Panc1 (cell line): ENCODE data around the gene ZNF683. TPM values are rescaled to one million over a fixed set of nuclear protein-coding genes. Genes with fewer than 3 reads are reported as not detected.

Experiments used
- ATAC-seq: fragments of 200-7000 bp; cut with Tn5 transposase; 2 replicates; pipeline ENCODE4 v1.9.1; 2020; ENCODE audit warnings: mild to moderate bottlenecking, moderate library complexity
- BruUV-seq: library from RNA; stranded (reverse); fragments of 400-500 nt; replicated peaks from 2 replicates; lab custom pipeline; 2021; lab: Mats Ljungman, UMichigan
- CTCF ChIA-PET: fragments of 300-600 bp; sonication (Branson Sonifier 250); formaldehyde crosslinking; loops from one replicate; lab custom pipeline; 2022; ENCODE audit warnings: antibody characterized with exemption; lab: Charles Lee
- POLR2A ChIA-PET: fragments of 300-600 bp; sonication (Branson Sonifier 250); formaldehyde crosslinking; loops from one replicate; lab custom pipeline; 2022; ENCODE audit warnings: antibody characterized with exemption; lab: Charles Lee
- DNase-seq: peaks from one replicate; pipeline ENCODE4 v3.0.0-alpha.2; 2010; ENCODE audit warnings: low read depth, low spot score
- H3K27ac ChIP-seq: 2 replicates; pipeline ENCODE4 v1.5.1; 2011; ENCODE audit warnings: mild to moderate bottlenecking, low read length, inconsistent platforms
- H3K27me3 ChIP-seq: fragments of 200-500 bp; sonication (Bioruptor generic); 2 replicates; pipeline ENCODE4 v1.6.0; 2014; ENCODE audit warnings: low read length, inconsistent platforms; ENCODE audit not compliant: control insufficient read depth, insufficient read depth
- H3K36me3 ChIP-seq: fragments of 200-500 bp; sonication (Bioruptor generic); 2 replicates; pipeline ENCODE4 v1.5.1; 2014; ENCODE audit warnings: inconsistent platforms, mild to moderate bottlenecking, low read length, moderate library complexity; ENCODE audit not compliant: control insufficient read depth, insufficient read depth
- H3K4me1 ChIP-seq: 2 replicates; pipeline ENCODE4 v1.5.1; 2011; ENCODE audit warnings: inconsistent platforms, mild to moderate bottlenecking, low read length, moderate library complexity; ENCODE audit not compliant: control insufficient read depth, insufficient read depth
- H3K4me3 ChIP-seq, 2 experiments: 2 replicates each; pipeline ENCODE4 v1.5.1; 2011 to 2012; ENCODE audit warnings: low read depth in 2 of 2, low read length in 2 of 2, mild to moderate bottlenecking in 2 of 2, inconsistent platforms in 1 of 2, moderate library complexity in 1 of 2
- H3K9me3 ChIP-seq: fragments of 200-500 bp; sonication (Bioruptor generic); 2 replicates; pipeline ENCODE4 v1.5.1; 2014; ENCODE audit warnings: low read depth, mild to moderate bottlenecking, inconsistent platforms, low read length, moderate library complexity; ENCODE audit not compliant: control insufficient read depth, insufficient read depth
- CTCF ChIP-seq: fragments of 450-650 bp; IDR thresholded peaks from 2 replicates; pipeline ENCODE4 v1.5.1; 2017; ENCODE audit warnings: mild to moderate bottlenecking
- POLR2AphosphoS5 ChIP-seq: IDR thresholded peaks from 2 replicates; pipeline ENCODE4 v1.6.1; 2012; ENCODE audit warnings: mild to moderate bottlenecking, low read depth, low read length, moderate library complexity
- REST ChIP-seq, 2 experiments: IDR thresholded peaks; 2 replicates each; pipeline ENCODE4 v1.6.1; 2011 to 2012; ENCODE audit warnings: low read depth in 2 of 2, control low read depth in 1 of 2, low read length in 1 of 2, mild to moderate bottlenecking in 1 of 2, moderate library complexity in 1 of 2; ENCODE audit not compliant: insufficient read depth in 1 of 2
- SIN3A ChIP-seq: IDR thresholded peaks from 2 replicates; pipeline ENCODE4 v1.6.1; 2012; ENCODE audit warnings: low read depth, mild to moderate bottlenecking, low read length, moderate library complexity, borderline replicate concordance; ENCODE audit not compliant: insufficient read depth
- TCF7L2 ChIP-seq: IDR thresholded peaks from 2 replicates; pipeline ENCODE4 v1.6.1; 2011; ENCODE audit warnings: mild to moderate bottlenecking, low read depth, low read length, inconsistent platforms
- in situ Hi-C: cut with HindIII; loops from 2 replicates; pipeline ENCODE4 v1.10.0; 2016; ENCODE audit warnings: low sequenced_read_pairs, low pct_unique_long_range_greater_than_20kb
- intact Hi-C: fragments of 100-400 bp; cut with micrococcal nuclease; formaldehyde crosslinking; loops from one replicate; pipeline ENCODE4 v1.10.0; 2022; ENCODE audit not compliant: unreplicated experiment
- total RNA-seq: library from RNA; stranded (reverse); gene quantifications from one replicate; pipeline ENCODE4 v1.2.1, GENCODE V29; 2021; ENCODE audit not compliant: unreplicated experiment

ZNF683 gene
- total RNA-seq, 1 experiment from 2014 or later = not detected

GRCh38 chr1:26356106-26356505, 16.4 kb downstream of the ZNF683 start:
- Histone ChIP-seq H3K27ac (no peak overlapping the region), H3K36me3 (no peaks in the 10 kb centered on the region), H3K27me3 (no peaks in the 10 kb centered on the region), H3K4me3 (no peak overlapping the region), H3K9me3 (no peaks in the 10 kb centered on the region), H3K4me1 (peaks cover 5% of the 10 kb centered on the region; the same call in 1 of the 2 replicates)
- TF ChIP-seq REST (IDR thresholded peaks at IDR 0.05; ENCODE audit: insufficient read depth in 1 of 2, low read depth in 2 of 2, low read length in 1 of 2) (no peak), CTCF (no peak), POLR2AphosphoS5 (no peak), SIN3A (no peak), TCF7L2 (no peak)
- in situ Hi-C loops = no loop called here
- DNase-seq (no peak), ATAC-seq (no peak)
- no TSS peak for BruUV-seq
- CTCF ChIA-PET = no interaction called here
- POLR2A ChIA-PET = no interaction called here
- intact Hi-C loops = no loop called here

GRCh38 chr1:26354972-26355371, 17.6 kb downstream of the ZNF683 start:
- Histone ChIP-seq H3K27ac (no peak overlapping the region), H3K4me1 (peaks cover 15% of the 10 kb centered on the region), H3K4me3 (no peak overlapping the region), H3K9me3 (no peaks in the 10 kb centered on the region), H3K36me3 (no peaks in the 10 kb centered on the region), H3K27me3 (no peaks in the 10 kb centered on the region)
- DNase-seq = no peak
- ChIA-PET CTCF (no interaction called here), POLR2A (no interaction called here)
- no TSS peak for BruUV-seq
- in situ Hi-C loops (no loop called here), intact Hi-C loops (no loop called here)
- ATAC-seq = no peak
- TF ChIP-seq CTCF (no peak), POLR2AphosphoS5 (no peak), REST (IDR thresholded peaks at IDR 0.05; ENCODE audit: insufficient read depth in 1 of 2, low read depth in 2 of 2, low read length in 1 of 2) (no peak), TCF7L2 (no peak), SIN3A (no peak)
